ENCODE measurements around the gene PCMTD2. TPM values are rescaled to one million over a fixed set of nuclear protein-coding genes. Genes with fewer than 3 reads are reported as not detected.
A peak's percentile ranks its signal among the peaks of the same experiment; 100 is the strongest.

PCMTD2 gene
- total and polyA plus RNA-seq, 2 of the 8 experiments (the other 6 are each of a cell fraction or from before 2014, with no cell fraction given) = 21.4 to 55.1 TPM

- peak overlapping the region in 1 of 2 experiments; percentile 57; a peak in 1 of 4 replicates for H3K4me2 ChIP-seq (ENCODE audit: insufficient read depth in 1 of 2, low read depth in 2 of 2, low read length in 2 of 2)
- H4K5ac ChIP-seq (ENCODE audit: insufficient read length, low read depth, low read length) = no peak overlapping the region
- H3K27ac ChIP-seq (ENCODE audit: low read depth, low read length) = no peak overlapping the region
- H3K56ac ChIP-seq (replicated peaks; ENCODE audit: insufficient read length, low read depth, low read length) = no peak overlapping the region
- H2BK120ac ChIP-seq (replicated peaks; ENCODE audit: low read depth, low read length) = no peak overlapping the region
- no peak for FAIRE-seq
- H4K8ac ChIP-seq (ENCODE audit: extremely low read depth, insufficient read depth, low read length) = no peak overlapping the region; the same call in 1 of the 2 replicates
- H3K23ac ChIP-seq (ENCODE audit: insufficient read length) = no peak overlapping the region
- no peak overlapping the region for H3K4ac ChIP-seq (replicated peaks; ENCODE audit: insufficient read length, low read depth, low read length)
- H3K36me3 ChIP-seq (ENCODE audit: control insufficient read depth in 2 of 4, insufficient read depth in 4 of 4, low read length in 3 of 4) = no peaks in the 10 kb centered on the region
- H2BK5ac ChIP-seq (ENCODE audit: low read depth, low read length) = no peak overlapping the region; the same call in 1 of the 2 replicates
- no peak overlapping the region for H2BK12ac ChIP-seq (ENCODE audit: low read depth, low read length)
- peaks cover 0 to 12% (median 10%) of the 10 kb centered on the region in 4 experiments; a peak in 6 of 7 replicates for H3K4me1 ChIP-seq (replicated peaks in 1 of 4; ENCODE audit: control insufficient read depth in 3 of 4, insufficient read depth in 4 of 4, low read length in 3 of 4)
- ChIA-PET POLR2A (ENCODE audit: partially characterized antibody) (interaction anchor here (0.9 to 2.1 kb wide), 4 partner anchors 14 to 85 kb away, joined by 4 to 11 read pairs (median 5); partner anchors contain the start of gene PCMTD2), CTCF (ENCODE audit: partially characterized antibody) (interaction anchor here (0.7 to 3.9 kb wide), 33 partner anchors 10 to 169 kb away, joined by 3 to 41 read pairs (median 5); partner anchors contain the start of genes LKAAEAR1 and PCMTD2)
- H4K20me1 ChIP-seq (replicated peaks in 1 of 2; ENCODE audit: control insufficient read depth in 1 of 2, insufficient read depth in 2 of 2, low read length in 2 of 2) = no peaks in the 10 kb centered on the region
- WGBS, 2 experiments (ENCODE audit: extremely low coverage in 1 of 2, insufficient coverage in 1 of 2, insufficient read length in 1 of 2, insufficient replicate concordance in 2 of 2, low coverage in 1 of 2, low lambda C conversion rate in 2 of 2, missing lambda C conversion rate in 1 of 2) = 82% methylated on average over 19 of the region's 20 CpGs; no CpG with 5 or more reads in 1 of the 2 experiments
- peak overlapping the region; percentile 58 for H4K91ac ChIP-seq (replicated peaks; ENCODE audit: insufficient read length, low read length)
- no peak for DNase-seq (ENCODE audit: low read depth in 1 of 2, low spot score in 2 of 2)
- no peaks in the 10 kb centered on the region for H3K23me2 ChIP-seq (ENCODE audit: low read depth, low read length)
- no peaks in the 10 kb centered on the region for H3K79me1 ChIP-seq (ENCODE audit: low read depth, low read length)
- no peaks in the 10 kb centered on the region for H3K79me2 ChIP-seq (ENCODE audit: control insufficient read depth in 1 of 2, insufficient read depth in 2 of 2, low read length in 2 of 2)
- peak overlapping the region; percentile 32; the same call in 1 of the 2 replicates for H2BK20ac ChIP-seq (ENCODE audit: low read length)
- no peak overlapping the region for H3K9ac ChIP-seq (replicated peaks in 1 of 4; ENCODE audit: extremely low read depth in 1 of 4, low read depth in 3 of 4, low read length in 3 of 4)
- no peak overlapping the region for H3K4me3 ChIP-seq (ENCODE audit: extremely low read depth in 1 of 4, insufficient read depth in 2 of 4, low read depth in 3 of 4, low read length in 4 of 4)
- H2AK5ac ChIP-seq (ENCODE audit: low read depth, low read length) = 0 out of 2 replicates have a peak overlapping the region, but pooled peaks have one; percentile 16
- no peak overlapping the region for H2BK15ac ChIP-seq (ENCODE audit: low read length)
- H3K14ac ChIP-seq (ENCODE audit: insufficient read length) = no peak overlapping the region
- H3K27me3 ChIP-seq (replicated peaks in 1 of 4; ENCODE audit: control insufficient read depth in 3 of 4, extremely low read depth in 1 of 4, insufficient read depth in 3 of 4, low read length in 3 of 4) = no peaks in the 10 kb centered on the region
- no peaks in the 10 kb centered on the region for H3K9me3 ChIP-seq (ENCODE audit: insufficient read depth in 2 of 2, low read depth in 1 of 2, low read length in 1 of 2)
- H2AFZ ChIP-seq (ENCODE audit: low read length) = no peak overlapping the region
- no peak overlapping the region for H3K18ac ChIP-seq (ENCODE audit: extremely low read depth, low read length)
- no peak for TF ChIP-seq KDM1A (IDR thresholded peaks at IDR 0.05; ENCODE audit: borderline replicate concordance, low read length)
- no peak for TF ChIP-seq E2F6 (IDR thresholded peaks at IDR 0.05)
- no peak for TF ChIP-seq POLR2A (IDR thresholded peaks at IDR 0.05; ENCODE audit: control extremely low read depth in 1 of 2, low read depth in 2 of 2, low read length in 2 of 2)
- TF ChIP-seq HDAC6 (IDR thresholded peaks at IDR 0.05; ENCODE audit: low read depth, low read length) = no peak
- no peak for TF ChIP-seq CHD1 (IDR thresholded peaks at IDR 0.05; ENCODE audit: low read depth, low read length)
- TF ChIP-seq SP2 (IDR thresholded peaks at IDR 0.05; ENCODE audit: low read length) = no peak
- no peak for TF ChIP-seq EP300 (IDR thresholded peaks at IDR 0.05; ENCODE audit: borderline replicate concordance in 1 of 2, low read depth in 2 of 2, low read length in 2 of 2)
- no peak for TF ChIP-seq TEAD4 (IDR thresholded peaks at IDR 0.05; ENCODE audit: low read depth, low read length)
- TF ChIP-seq, protein P1, sequence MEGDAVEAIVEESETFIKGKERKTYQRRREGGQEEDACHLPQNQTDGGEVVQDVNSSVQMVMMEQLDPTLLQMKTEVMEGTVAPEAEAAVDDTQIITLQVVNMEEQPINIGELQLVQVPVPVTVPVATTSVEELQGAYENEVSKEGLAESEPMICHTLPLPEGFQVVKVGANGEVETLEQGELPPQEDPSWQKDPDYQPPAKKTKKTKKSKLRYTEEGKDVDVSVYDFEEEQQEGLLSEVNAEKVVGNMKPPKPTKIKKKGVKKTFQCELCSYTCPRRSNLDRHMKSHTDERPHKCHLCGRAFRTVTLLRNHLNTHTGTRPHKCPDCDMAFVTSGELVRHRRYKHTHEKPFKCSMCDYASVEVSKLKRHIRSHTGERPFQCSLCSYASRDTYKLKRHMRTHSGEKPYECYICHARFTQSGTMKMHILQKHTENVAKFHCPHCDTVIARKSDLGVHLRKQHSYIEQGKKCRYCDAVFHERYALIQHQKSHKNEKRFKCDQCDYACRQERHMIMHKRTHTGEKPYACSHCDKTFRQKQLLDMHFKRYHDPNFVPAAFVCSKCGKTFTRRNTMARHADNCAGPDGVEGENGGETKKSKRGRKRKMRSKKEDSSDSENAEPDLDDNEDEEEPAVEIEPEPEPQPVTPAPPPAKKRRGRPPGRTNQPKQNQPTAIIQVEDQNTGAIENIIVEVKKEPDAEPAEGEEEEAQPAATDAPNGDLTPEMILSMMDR (IDR thresholded peaks at IDR 0.05; ENCODE audit: control extremely low read depth in 1 of 3, insufficient read depth in 1 of 3, low read depth in 1 of 3, low read length in 3 of 3) = no peak
These were observed 32.6 kb upstream of the PCMTD2 start for GRCh38 chr20:64222851-64223525.
